ENCODE data around the gene FARSA.
A peak's percentile ranks its signal among the peaks of the same experiment; 100 is the strongest.

The FARSA gene

DNA sequence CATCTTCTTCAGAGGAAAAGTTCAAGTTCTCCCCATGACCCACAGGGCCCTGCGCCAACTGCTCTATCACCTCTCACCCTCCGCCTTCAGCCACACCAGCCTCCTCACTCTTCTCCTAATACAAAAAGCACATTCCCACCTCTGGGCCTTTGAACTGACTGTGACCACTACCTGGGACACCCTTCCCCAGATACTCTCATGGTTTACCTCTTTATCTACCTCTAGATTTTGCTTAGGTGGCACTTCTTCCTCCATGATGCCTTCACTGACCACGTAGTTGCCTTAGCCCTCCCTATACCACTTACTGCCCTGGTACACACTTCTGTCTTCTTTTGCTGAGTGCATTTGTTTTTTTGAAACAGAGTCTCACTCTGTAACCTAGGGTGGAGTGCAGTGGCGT is 10.6 kb downstream of the FARSA start:
- TF ChIP-seq TAF1 (IDR thresholded peaks at IDR 0.05; ENCODE audit: borderline replicate concordance, insufficient read depth, low read length) (no peak), POLR2AphosphoS5 (IDR thresholded peaks at IDR 0.05; ENCODE audit: low read depth, low read length) (no peak), FOXP2 (optimal IDR thresholded peaks at IDR 0.05; ENCODE audit: borderline replicate concordance, extremely low read depth, extremely low read length, insufficient read depth) (no peak), REST (IDR thresholded peaks at IDR 0.05; ENCODE audit: insufficient read depth in 1 of 2, low read depth in 2 of 2, low read length in 2 of 2) (no peak), SIN3A (IDR thresholded peaks at IDR 0.05; ENCODE audit: borderline replicate concordance, insufficient read depth, low read length) (no peak)

- TF ChIP-seq SIN3A (IDR thresholded peaks at IDR 0.05; ENCODE audit: borderline replicate concordance, insufficient read depth, low read length) (no peak), POLR2AphosphoS5 (IDR thresholded peaks at IDR 0.05; ENCODE audit: low read depth, low read length) (peak; percentile 5; the same call in 1 of the 2 replicates)
Observed at GRCh38 chr19:12921047-12921446, 12.5 kb downstream of the FARSA start.

DNA sequence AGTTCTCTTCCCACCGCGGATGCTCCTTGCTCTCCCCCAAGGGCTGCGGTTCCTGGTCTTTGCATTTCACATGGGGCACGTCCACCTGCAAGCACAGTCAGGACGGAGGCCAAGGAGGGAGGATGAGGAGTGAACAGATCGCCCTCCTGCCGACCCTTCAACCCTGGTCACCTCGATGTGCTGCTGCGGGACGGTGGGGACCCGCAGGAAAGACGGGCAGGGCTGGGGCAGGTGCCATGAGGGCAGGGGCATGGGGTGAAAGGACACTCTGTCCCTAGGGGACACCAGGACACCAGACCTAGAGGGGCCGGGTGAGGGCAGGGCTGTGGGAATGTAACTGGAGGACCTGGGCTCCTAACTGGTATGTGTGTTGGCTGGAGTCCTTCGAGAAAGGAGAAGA is 15.3 kb downstream of the FARSA start:
- TF ChIP-seq TAF1 (IDR thresholded peaks at IDR 0.05; ENCODE audit: borderline replicate concordance, insufficient read depth, low read length) = no peak
- TF ChIP-seq REST (IDR thresholded peaks at IDR 0.05; ENCODE audit: insufficient read depth in 1 of 2, low read depth in 2 of 2, low read length in 2 of 2) = no peak

DNA sequence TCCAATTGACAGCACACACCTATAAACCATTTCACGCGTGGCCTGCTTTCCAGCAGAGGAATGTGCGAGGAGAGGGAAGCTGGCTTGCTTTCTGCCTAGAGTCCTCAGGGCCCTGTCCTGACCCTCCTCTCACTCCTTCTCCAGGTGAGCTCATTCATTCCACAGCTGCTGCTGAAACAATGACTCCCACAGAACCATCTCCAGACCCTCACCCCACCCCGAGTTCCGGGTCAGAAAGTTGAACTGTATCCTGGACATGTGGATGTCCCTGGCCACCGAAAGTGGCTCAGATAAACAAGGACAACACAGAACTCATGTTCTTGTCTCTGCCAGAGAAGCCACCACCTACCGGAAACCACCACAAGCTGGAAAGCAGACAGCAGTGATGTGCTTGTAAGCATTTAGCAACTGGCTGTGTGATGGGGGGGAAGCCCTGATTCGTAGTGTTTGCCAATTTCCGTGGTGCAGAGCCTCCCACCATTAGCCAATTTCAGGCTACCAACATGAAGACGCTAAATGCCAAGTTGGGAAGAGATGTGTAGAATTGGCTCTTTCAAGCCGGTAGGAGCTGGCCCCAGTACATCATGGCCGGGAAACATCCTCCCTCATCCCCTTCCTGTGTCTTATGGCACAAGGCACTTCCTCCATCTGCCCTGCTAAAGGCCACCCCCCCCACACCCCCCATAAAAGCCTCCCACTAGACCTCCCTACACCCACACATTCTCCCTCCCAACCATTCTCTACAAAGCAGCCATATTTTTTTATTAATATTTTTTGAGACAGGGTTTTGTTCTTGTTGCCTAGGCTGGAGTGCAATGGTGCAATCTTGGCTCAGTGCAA is 19.4 kb downstream of the FARSA start:
- TF ChIP-seq REST (IDR thresholded peaks at IDR 0.05; ENCODE audit: insufficient read depth in 1 of 2, low read depth in 2 of 2, low read length in 2 of 2) (no peak), TAF1 (IDR thresholded peaks at IDR 0.05; ENCODE audit: borderline replicate concordance, insufficient read depth, low read length) (no peak), POLR2AphosphoS5 (IDR thresholded peaks at IDR 0.05; ENCODE audit: low read depth, low read length) (no peak), FOXP2 (optimal IDR thresholded peaks at IDR 0.05; ENCODE audit: borderline replicate concordance, extremely low read depth, extremely low read length, insufficient read depth) (no peak), SIN3A (IDR thresholded peaks at IDR 0.05; ENCODE audit: borderline replicate concordance, insufficient read depth, low read length) (no peak)

- TF ChIP-seq REST (IDR thresholded peaks at IDR 0.05; ENCODE audit: insufficient read depth in 1 of 2, low read depth in 2 of 2, low read length in 2 of 2) (no peak), FOXP2 (optimal IDR thresholded peaks at IDR 0.05; ENCODE audit: borderline replicate concordance, extremely low read depth, extremely low read length, insufficient read depth) (no peak), TAF1 (IDR thresholded peaks at IDR 0.05; ENCODE audit: borderline replicate concordance, insufficient read depth, low read length) (no peak), SIN3A (IDR thresholded peaks at IDR 0.05; ENCODE audit: borderline replicate concordance, insufficient read depth, low read length) (no peak), POLR2AphosphoS5 (IDR thresholded peaks at IDR 0.05; ENCODE audit: low read depth, low read length) (no peak)
Observed at GRCh38 chr19:12913011-12913561, 20.4 kb downstream of the FARSA start.
